Nephron progenitor cell (in vitro differentiated cells): Measurements from ENCODE around the gene QRFP.

Source experiments
- DNase-seq: peaks from one replicate; pipeline ENCODE4 v3.0.0; 2021
- H3K27ac Mint-ChIP-seq: 2 replicates; pipeline ENCODE4 v1.8.0; 2021; ENCODE audit warnings: mild to moderate bottlenecking, moderate library complexity, mixed read lengths
- H3K27me3 Mint-ChIP-seq: 2 replicates; pipeline ENCODE4 v1.8.0; 2021; ENCODE audit warnings: mild to moderate bottlenecking, low read depth, mixed read lengths; ENCODE audit not compliant: poor library complexity
- H3K36me3 Mint-ChIP-seq: 2 replicates; pipeline ENCODE4 v1.8.0; 2021; ENCODE audit warnings: low read depth, mixed read lengths
- H3K4me1 Mint-ChIP-seq: 2 replicates; pipeline ENCODE4 v1.8.0; 2021; ENCODE audit warnings: mixed read lengths
- H3K4me3 Mint-ChIP-seq: 2 replicates; pipeline ENCODE4 v1.8.0; 2021; ENCODE audit warnings: mild to moderate bottlenecking, moderate library complexity, mixed read lengths
- H3K9me3 Mint-ChIP-seq: 2 replicates; pipeline ENCODE4 v1.8.0; 2021; ENCODE audit warnings: mild to moderate bottlenecking, moderate library complexity, mixed read lengths
- TF ChIP-seq, protein P1 (sequence below): fragments of 200-600 bp; sonication (generic); IDR thresholded peaks from 2 replicates; pipeline ENCODE4 v1.5.0; 2021; ENCODE audit warnings: antibody characterized with exemption

QRFP gene

GRCh38 chr9:130930804-130931349 lies 34.3 kb upstream of the QRFP start:
- DNase-seq: no peak
- Mint-ChIP-seq H3K27ac (no peak overlapping the region), H3K27me3 (peaks cover 31% of the 10 kb centered on the region), H3K4me3 (no peak overlapping the region), H3K9me3 (no peaks in the 10 kb centered on the region), H3K36me3 (no peaks in the 10 kb centered on the region), H3K4me1 (peaks cover 49% of the 10 kb centered on the region)
- TF ChIP-seq, protein P1, sequence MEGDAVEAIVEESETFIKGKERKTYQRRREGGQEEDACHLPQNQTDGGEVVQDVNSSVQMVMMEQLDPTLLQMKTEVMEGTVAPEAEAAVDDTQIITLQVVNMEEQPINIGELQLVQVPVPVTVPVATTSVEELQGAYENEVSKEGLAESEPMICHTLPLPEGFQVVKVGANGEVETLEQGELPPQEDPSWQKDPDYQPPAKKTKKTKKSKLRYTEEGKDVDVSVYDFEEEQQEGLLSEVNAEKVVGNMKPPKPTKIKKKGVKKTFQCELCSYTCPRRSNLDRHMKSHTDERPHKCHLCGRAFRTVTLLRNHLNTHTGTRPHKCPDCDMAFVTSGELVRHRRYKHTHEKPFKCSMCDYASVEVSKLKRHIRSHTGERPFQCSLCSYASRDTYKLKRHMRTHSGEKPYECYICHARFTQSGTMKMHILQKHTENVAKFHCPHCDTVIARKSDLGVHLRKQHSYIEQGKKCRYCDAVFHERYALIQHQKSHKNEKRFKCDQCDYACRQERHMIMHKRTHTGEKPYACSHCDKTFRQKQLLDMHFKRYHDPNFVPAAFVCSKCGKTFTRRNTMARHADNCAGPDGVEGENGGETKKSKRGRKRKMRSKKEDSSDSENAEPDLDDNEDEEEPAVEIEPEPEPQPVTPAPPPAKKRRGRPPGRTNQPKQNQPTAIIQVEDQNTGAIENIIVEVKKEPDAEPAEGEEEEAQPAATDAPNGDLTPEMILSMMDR: no peak

- H3K4me3 Mint-ChIP-seq: no peak overlapping the region
- peaks cover 27% of the 10 kb centered on the region for H3K27me3 Mint-ChIP-seq
- TF ChIP-seq, protein P1: no peak
- no peaks in the 10 kb centered on the region for H3K36me3 Mint-ChIP-seq
- H3K4me1 Mint-ChIP-seq: peaks cover 55% of the 10 kb centered on the region
- H3K27ac Mint-ChIP-seq: no peak overlapping the region
- H3K9me3 Mint-ChIP-seq: no peaks in the 10 kb centered on the region
- DNase-seq: no peak
These were observed 33.7 kb upstream of the QRFP start for GRCh38 chr9:130930132-130930803.

DNA sequence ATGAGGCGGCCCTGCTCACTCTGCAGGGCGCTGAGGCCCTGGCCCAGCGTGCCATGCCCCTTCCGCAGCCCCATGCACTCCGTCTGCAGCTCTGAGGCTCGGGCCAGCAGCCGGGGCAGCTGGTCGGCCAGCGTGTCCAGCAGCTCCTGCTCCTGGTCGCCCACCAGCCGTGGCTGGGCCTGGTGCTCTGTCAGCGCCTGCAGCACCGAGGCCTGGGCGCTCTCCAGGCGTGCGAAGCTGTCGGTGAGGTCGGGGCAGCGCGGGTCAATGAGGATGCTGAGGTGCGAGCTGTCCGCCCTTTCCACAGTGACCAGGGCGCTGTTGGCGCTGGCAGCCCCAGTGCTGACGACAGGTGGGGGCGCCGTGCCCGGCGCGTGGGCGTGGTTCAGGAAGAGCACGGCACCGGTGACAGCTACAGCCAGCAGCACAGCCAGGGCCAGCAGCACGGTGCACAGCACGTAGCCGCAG lies 33.0 kb upstream of the QRFP start:
- no peaks in the 10 kb centered on the region for H3K9me3 Mint-ChIP-seq
- peaks cover 56% of the 10 kb centered on the region for H3K4me1 Mint-ChIP-seq
- peaks cover 23% of the 10 kb centered on the region for H3K27me3 Mint-ChIP-seq
- no peaks in the 10 kb centered on the region for H3K36me3 Mint-ChIP-seq
- TF ChIP-seq, protein P1: no peak
- no peak overlapping the region for H3K27ac Mint-ChIP-seq
- no peak overlapping the region for H3K4me3 Mint-ChIP-seq
- DNase-seq: no peak

GRCh38 chr9:130927995-130928900 lies 31.6 kb upstream of the QRFP start:
- Mint-ChIP-seq H3K4me3 (no peak overlapping the region), H3K4me1 (peaks cover 56% of the 10 kb centered on the region), H3K27me3 (peaks cover 12% of the 10 kb centered on the region), H3K27ac (peak overlapping the region; percentile 59), H3K9me3 (no peaks in the 10 kb centered on the region), H3K36me3 (no peaks in the 10 kb centered on the region)
- TF ChIP-seq, protein P1: no peak
- DNase-seq: peak; percentile 42

- Mint-ChIP-seq H3K4me1 (peaks cover 56% of the 10 kb centered on the region), H3K36me3 (no peaks in the 10 kb centered on the region), H3K9me3 (no peaks in the 10 kb centered on the region), H3K27ac (no peak overlapping the region), H3K27me3 (peaks cover 3% of the 10 kb centered on the region), H3K4me3 (no peak overlapping the region)
- TF ChIP-seq, protein P1: no peak
- no peak for DNase-seq
These were observed 30.7 kb upstream of the QRFP start for GRCh38 chr9:130927338-130927737.
